SU-DHL-6 (cell line): Measurements from ENCODE around the gene TMEM50B.

ENCODE experiments used
- EZH2phosphoT487 ChIP-seq: fragments of 200-600 bp; sonication (generic), shearing (Covaris generic); conservative IDR thresholded peaks from 2 replicates; pipeline ENCODE4 v1.6.1; 2018; ENCODE audit warnings: mild to moderate bottlenecking, antibody characterized with exemption, low read length, moderate library complexity, mixed read lengths
- TF ChIP-seq, protein P1 (sequence below): fragments of 200-600 bp; sonication (generic); IDR thresholded peaks from one replicate; pipeline ENCODE4 v1.5.1; 2017; ENCODE audit warnings: antibody characterized with exemption, mild to moderate bottlenecking, low read length, moderate library complexity; ENCODE audit not compliant: insufficient read depth, poor library complexity, severe bottlenecking

DNA sequence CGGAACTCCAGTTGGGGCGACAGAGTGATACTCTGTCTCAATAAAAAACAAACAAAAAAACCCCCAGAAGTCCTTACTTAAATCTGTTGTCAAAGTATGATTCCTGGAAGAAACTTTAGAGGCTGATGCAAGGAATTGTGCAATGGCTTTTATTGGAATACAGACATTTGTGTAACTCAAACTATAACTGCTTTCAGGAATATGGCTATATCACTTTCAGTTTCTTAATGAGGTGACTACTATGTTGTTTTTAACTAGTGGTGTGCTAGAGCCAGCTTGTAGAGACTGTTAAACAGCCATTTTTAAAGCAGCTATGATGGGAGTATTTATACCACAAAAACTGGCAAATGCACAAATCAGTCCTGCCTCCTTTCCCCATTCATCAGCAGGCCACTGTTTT, 34.5 kb upstream of the TMEM50B start:
- TF ChIP-seq, protein P1, sequence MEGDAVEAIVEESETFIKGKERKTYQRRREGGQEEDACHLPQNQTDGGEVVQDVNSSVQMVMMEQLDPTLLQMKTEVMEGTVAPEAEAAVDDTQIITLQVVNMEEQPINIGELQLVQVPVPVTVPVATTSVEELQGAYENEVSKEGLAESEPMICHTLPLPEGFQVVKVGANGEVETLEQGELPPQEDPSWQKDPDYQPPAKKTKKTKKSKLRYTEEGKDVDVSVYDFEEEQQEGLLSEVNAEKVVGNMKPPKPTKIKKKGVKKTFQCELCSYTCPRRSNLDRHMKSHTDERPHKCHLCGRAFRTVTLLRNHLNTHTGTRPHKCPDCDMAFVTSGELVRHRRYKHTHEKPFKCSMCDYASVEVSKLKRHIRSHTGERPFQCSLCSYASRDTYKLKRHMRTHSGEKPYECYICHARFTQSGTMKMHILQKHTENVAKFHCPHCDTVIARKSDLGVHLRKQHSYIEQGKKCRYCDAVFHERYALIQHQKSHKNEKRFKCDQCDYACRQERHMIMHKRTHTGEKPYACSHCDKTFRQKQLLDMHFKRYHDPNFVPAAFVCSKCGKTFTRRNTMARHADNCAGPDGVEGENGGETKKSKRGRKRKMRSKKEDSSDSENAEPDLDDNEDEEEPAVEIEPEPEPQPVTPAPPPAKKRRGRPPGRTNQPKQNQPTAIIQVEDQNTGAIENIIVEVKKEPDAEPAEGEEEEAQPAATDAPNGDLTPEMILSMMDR, result no peak
- TF ChIP-seq EZH2phosphoT487, result no peak
